GM18868 (cell line): ENCODE results near the gene CCSER1.
"Not testable (repeated sequence)": the region's sequence is repeated elsewhere in the genome, so short reads cannot be mapped to it uniquely, and the experiment has no call there.

Source experiments
- ATAC-seq: cut with Tn5 transposase; IDR thresholded peaks from one replicate; pipeline ENCODE4 v1.9.1; 2021; ENCODE audit warnings: mild to moderate bottlenecking, moderate library complexity; ENCODE audit not compliant: unreplicated experiment

CCSER1 gene

DNA sequence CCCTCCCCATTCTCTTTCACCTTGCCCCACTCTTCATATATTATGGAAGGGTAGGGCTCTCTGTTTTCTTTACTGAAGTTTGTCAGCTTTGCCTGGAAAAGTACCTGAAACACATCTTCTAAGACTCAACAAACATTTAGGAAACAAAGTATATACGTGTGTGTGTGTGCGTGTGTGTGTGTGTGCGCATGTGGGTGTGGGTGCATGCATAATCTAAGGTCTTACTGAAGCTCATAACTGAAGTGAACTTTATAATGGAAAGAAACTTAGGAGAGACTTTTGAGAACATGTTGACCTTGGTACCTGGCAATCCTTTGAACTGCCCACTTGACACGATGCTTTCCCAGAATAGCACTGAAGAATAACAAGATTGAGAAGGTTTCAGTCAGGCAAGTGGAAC is 1190.2 kb downstream of the CCSER1 start:
- no peak for ATAC-seq

DNA sequence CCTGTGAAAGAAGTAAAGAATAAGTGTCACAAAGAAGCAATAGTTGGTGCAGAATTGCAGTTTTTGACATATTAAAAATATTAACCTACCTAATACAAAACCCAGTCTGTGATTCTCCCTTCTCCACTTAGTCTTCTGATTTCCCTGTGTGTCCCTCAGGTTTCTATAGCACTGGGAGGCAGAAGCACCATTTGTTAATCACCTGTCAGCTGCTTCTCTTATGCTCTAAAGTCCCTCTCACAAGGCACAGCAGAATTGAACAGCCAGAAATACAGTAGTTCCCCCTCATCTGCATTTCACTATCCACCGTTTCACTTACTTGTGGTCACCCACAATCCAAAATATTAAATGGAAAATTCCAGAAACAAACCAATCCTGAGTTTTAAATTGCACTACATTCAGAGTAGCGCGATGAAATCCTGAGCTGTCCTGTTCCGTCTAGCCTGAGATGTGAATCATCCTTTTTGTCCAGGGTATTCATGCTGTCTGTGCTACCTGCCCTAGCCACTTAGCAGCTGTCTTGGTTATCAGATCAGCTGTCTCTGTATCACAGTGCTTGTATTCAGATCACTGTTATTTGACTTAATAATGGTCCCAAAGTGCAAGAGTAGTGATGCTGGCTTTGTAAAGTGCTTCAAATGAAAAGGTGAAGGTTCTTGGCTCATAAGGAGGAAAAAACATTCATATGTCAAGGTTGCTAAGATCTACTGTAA is 1192.5 kb downstream of the CCSER1 start:
- ATAC-seq: no peak

DNA sequence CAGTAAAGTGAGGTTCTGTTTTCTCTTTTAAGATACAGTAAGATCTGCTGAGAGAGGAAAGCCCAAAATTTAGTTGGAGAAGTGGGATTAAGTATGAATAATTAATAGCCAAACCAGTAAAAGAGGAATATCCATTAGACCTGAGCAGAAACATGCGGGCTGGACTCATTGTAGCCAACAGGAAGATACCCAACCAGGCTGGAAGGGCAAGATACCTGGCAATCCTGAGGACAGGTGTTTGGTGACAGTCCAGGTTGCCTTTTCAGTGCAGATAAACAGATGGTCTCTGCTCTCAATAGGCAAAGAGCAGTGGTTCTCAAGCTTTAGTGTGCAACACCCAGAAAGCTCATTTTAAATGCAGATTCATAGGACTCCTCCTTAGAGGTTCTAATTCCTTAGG is 1195.8 kb downstream of the CCSER1 start:
- ATAC-seq: no peak

DNA sequence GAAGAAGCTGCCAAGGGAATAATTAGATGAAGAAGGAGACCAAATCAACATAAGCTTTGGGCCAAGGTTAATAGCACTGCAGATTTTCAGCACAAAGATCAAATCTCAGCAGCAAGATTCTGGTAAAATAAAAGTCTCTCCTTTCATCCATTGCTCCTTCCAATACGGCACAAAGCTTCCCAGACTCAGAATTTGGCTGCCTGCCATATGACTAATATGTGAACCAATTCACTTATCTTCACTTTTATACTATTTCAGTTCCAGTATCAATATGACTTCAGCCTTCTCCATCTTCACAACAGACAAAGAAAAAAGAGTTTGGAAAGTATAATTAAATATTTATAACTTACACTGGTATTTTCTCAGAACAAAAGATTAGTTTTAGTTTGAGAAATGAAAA is 1198.3 kb downstream of the CCSER1 start:
- ATAC-seq: no peak

GRCh38 chr4:91326167-91326566 is 1199.0 kb downstream of the CCSER1 start:
- ATAC-seq: not testable (repeated sequence)

GRCh38 chr4:91330555-91331137 is 1203.5 kb downstream of the CCSER1 start:
- ATAC-seq: no peak

- ATAC-seq: no peak
Observed at GRCh38 chr4:91340822-91341221, 1213.6 kb downstream of the CCSER1 start.

DNA sequence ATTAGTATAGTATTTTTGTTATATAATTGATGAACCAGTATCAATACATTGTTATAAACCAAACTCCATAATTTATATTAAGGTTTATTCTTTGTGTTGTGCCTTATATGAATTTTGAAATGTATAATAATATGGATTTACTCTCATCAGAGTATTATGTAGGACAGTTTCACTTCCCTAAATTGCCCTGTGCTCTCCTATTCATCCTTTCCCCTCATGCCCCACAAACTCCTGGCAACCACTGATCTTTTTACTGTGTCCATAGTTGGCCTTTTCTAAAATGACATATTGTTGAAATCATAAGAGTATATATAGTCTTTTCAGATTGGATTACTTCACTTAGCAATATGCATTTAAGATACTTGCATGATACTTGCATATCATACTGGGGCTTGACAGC is 1218.4 kb downstream of the CCSER1 start:
- ATAC-seq: peak; percentile 58

DNA sequence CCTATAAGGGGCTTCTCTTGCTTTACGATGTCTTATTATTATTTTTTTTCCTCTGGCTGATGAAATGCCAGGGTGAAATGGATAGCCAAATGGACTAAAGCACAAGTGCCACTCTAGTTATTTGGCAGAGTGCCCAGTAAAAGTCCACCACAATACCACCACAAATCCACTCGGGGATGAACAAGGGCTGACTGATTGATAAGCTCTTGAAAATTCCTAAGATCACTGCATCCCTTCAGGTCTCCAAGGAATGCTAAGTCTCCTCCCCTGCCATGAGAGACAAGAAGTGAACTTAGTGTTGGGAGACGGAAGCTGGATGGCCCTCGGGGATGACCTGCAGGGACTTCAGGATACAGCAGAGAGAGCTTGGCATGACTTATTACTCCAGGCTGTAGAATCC is 1229.3 kb downstream of the CCSER1 start:
- not testable (repeated sequence) for ATAC-seq

DNA sequence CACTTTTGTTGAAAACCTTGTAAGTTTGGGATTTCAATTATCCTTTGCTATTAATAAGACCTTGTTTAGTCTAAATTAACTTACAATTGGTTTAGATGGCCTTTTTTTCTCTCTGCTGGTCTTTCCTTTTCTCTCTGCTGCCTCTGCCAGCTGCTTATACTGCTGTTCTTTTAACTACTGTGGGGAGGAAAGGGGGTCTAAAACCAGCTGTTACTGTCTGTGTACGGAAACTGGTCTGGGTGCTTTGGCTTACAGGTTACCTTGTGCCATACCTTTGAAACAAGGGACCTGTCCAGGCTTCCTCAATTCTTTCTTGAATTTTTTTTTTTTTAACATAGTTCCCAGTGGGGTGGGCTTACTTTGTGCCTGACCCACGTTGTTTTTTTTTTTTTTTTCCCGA is 1230.8 kb downstream of the CCSER1 start:
- not testable (repeated sequence) for ATAC-seq

DNA sequence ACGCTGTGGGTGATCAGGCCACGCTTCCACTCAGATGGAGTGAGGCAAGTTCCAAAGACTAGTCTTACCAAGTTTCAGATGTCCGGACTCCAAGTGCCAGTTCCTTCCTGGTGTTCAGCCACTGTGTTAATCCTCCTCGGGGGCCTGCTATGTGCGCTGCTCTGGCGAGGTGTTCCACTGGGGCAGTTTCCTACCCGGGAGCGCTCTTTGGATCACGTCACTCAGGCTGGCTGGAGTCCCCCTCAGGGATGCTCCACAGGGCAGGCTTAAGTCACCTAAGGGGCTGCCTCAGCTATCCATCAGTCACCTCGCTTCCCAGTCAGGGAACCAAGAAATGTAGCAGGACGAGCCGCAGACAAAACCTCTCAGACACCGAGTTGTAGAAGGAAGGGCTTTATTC is 1231.4 kb downstream of the CCSER1 start:
- ATAC-seq: not testable (repeated sequence)

GRCh38 chr4:91359041-91360031 is 1232.1 kb downstream of the CCSER1 start:
- ATAC-seq: no peak

DNA sequence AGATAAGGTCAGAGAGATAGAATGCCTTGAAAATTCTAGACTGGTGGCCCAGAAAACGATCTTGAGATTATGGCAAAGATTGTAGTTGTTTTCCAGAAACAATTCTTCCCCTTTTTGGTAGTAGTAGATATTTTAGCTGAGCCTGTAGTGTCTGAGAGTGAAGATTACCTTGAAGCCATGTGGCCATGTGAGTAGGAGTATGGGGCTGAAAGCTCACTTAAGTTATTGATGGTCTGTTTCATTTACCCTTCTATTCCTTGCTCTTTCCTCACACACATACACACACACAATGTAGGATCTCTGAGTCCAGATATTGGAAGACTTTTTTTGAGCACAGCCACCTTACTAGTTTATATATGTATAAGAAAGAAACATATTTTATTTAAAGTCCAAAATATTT is 1234.9 kb downstream of the CCSER1 start:
- ATAC-seq: no peak

DNA sequence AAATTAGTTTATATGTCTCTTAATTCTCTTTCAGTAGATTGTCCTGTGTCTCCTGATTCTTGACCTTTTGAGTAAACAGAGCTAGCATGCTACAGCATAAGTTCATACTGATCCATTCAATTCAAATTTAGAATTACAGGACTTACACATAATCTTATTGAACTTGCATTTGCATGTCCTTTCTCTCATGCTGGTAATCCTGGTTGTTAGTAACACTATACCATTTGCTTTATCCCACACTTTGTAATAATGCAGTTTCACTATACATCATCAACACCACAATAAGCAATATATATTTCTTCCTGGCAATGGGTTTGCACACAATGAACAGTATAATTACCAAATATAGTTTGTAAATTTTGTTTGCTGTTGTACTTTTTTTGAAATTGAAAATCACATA is 1239.4 kb downstream of the CCSER1 start:
- ATAC-seq: no peak

- no peak for ATAC-seq
Observed at GRCh38 chr4:91369116-91369515, 1241.9 kb downstream of the CCSER1 start.

GRCh38 chr4:91373546-91373945 is 1246.4 kb downstream of the CCSER1 start:
- no peak for ATAC-seq

- ATAC-seq: not testable (repeated sequence)
Observed at GRCh38 chr4:91405431-91405830, 1278.2 kb downstream of the CCSER1 start.

DNA sequence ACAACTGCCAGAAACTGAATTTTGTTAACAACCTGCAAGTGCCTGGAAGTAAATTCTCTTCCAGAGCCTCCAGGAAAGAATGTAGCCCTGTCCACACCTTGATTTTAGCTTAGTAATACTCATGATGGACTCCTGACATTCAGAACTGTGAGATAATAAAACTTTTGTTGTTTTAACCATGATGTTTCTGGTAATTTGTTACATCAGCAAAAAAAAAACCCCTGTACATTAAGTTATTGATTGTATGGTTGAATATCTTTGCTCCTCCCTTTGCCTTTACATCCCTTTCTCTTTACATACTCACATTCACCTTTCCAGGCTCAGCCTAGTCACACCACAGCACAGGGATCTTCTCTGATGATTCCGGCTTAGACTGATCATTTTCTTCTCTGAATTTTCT is 1294.8 kb downstream of the CCSER1 start:
- ATAC-seq: no peak

GRCh38 chr4:91426725-91427124 is 1299.5 kb downstream of the CCSER1 start:
- no peak for ATAC-seq

- no peak for ATAC-seq
Observed at GRCh38 chr4:91427171-91427570, 1300.0 kb downstream of the CCSER1 start.

DNA sequence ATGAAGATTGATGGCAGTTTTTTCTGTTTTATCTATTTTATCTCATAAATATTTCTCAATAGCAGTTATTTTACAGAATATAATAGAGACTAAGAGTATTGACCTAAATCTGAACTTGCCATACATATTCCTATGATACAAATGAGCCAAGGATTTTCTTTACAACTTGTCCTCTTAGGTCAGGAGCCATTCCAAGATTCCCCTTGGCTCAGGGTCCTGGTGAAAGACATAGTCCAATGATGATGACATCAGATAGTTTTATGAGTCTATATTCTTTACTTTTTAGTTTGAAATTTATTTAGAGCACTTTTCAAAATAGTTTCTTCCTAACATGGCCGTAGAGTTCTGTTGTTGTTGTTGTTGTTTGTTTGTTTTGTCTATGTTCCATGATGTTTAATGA is 1307.4 kb downstream of the CCSER1 start:
- ATAC-seq: no peak

DNA sequence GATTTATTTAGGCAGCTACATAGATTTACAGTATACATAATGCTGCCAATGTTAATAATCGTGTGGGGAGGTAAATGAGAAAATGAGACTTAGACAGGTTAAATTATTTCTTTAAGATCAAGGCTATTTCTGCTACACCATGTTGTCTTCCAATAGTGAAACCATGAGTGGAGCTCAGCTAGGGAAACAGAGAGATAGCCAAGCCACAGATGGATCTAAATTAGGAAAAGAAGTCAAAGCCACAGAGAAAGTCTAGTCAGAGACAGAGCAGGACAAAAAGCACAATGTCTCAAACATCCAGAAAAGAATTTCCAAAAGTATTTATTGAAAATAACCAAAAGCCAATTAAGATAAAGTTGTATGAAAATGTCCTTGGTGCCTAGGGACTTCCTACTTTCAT is 1309.4 kb downstream of the CCSER1 start:
- ATAC-seq: no peak
